Fibroblast of pulmonary artery (primary cell): ENCODE results near the gene GRIN2A.

Source experiments
- DNase-seq: peaks from one replicate; pipeline ENCODE4 v3.0.0-alpha.2; 2010; ENCODE audit warnings: low read depth
- H3K4me3 ChIP-seq: replicated peaks from 2 replicates; pipeline ENCODE4 v1.5.1; 2011; ENCODE audit warnings: low read depth, mild to moderate bottlenecking, control low read depth, low read length, moderate library complexity
- TF ChIP-seq, protein P1 (sequence below): IDR thresholded peaks from 2 replicates; pipeline ENCODE4 v1.5.1; 2011; ENCODE audit warnings: mild to moderate bottlenecking, control low read depth, low read length, inconsistent platforms; ENCODE audit errors: missing control alignments

Gene GRIN2A

DNA sequence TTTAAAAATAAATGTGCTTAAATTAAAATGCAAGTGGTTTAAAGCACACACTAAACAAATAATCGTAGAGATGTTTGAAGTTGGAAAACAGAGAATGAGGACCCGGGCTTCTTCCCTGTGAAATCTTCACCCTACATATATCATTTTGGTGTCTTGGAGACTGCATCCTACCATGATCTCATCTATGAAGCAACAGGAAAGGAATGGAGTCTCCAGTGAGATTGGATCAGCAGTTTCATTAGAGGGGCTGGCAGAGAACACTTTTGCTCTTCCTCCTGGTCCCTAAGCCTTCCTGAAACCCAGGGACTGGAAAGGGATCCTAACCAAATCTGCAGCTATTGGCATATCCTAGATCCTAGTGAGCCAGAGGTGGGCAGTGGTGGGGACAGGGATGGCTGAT lies 85.0 kb downstream of the GRIN2A start:
- H3K4me3 ChIP-seq, result no peak overlapping the region
- DNase-seq, result no peak
- TF ChIP-seq, protein P1, sequence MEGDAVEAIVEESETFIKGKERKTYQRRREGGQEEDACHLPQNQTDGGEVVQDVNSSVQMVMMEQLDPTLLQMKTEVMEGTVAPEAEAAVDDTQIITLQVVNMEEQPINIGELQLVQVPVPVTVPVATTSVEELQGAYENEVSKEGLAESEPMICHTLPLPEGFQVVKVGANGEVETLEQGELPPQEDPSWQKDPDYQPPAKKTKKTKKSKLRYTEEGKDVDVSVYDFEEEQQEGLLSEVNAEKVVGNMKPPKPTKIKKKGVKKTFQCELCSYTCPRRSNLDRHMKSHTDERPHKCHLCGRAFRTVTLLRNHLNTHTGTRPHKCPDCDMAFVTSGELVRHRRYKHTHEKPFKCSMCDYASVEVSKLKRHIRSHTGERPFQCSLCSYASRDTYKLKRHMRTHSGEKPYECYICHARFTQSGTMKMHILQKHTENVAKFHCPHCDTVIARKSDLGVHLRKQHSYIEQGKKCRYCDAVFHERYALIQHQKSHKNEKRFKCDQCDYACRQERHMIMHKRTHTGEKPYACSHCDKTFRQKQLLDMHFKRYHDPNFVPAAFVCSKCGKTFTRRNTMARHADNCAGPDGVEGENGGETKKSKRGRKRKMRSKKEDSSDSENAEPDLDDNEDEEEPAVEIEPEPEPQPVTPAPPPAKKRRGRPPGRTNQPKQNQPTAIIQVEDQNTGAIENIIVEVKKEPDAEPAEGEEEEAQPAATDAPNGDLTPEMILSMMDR, result no peak

DNA sequence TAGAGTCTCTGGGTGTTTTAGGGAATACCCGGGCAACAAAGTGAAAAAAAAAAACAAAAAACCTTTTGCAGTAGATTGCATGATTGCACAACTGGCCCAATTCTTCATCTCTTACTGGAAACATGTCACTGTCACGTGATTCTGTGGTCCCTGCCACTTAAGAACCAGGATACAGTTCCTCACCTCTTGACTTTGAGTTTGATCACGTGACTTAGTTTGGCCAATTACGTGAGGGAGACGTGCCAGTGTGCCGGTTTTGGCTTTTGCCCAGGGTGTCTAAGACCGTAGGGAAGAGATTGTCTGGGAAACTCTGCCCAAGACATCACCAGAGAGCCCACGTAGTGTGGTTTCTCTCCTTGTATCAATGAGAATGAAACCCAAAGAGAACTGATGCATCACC lies 88.7 kb downstream of the GRIN2A start:
- no peak for DNase-seq
- TF ChIP-seq, protein P1, result no peak
- no peak overlapping the region for H3K4me3 ChIP-seq

DNA sequence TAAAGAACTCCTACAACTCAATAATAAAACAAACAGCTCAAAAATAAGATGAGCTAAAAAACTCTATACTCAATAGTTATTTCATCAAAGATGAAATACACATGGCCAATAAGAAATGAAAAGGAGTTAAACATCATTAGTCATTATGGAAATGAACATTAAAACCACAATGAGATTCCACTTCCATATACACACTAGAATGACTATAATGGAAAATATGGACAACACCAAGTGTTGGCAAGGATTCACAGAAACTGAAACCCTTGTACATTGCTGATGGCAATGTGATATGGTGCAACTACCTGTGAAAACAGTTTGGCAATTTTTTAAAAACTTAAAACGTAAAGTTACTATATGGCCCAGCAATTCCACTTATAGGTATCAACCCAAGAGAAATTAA lies 91.4 kb downstream of the GRIN2A start:
- TF ChIP-seq, protein P1, result no peak
- H3K4me3 ChIP-seq, result no peak overlapping the region
- no peak for DNase-seq

- TF ChIP-seq, protein P1, result no peak
- DNase-seq, result no peak
These were observed 93.8 kb downstream of the GRIN2A start for GRCh38 chr16:10088380-10088793.

GRCh38 chr16:10087151-10087550 lies 95.1 kb downstream of the GRIN2A start:
- no peak for DNase-seq
- H3K4me3 ChIP-seq, result no peak overlapping the region
- TF ChIP-seq, protein P1, result no peak

More at GRCh38 chr16:10088380-10088793, 93.8 kb downstream of the GRIN2A start:
- no peak overlapping the region for H3K4me3 ChIP-seq

DNA sequence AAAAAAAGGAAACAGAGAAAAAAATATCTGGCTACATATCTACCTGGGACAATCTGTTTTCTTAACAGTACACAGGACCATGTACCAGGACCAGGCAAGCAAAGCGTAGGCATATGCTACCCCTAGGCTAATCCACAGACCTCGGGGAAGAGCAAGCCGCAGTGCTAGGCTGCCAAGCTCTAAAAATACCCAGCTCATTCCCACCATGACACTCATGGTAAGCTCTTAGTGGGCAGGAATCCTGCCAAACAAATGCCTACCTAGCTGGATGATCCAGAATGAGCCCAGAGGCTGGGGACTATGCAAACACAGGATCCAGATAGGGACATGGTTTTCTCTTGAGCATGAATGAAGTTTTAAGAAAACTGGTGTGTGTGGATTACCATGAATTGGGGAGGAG lies 95.6 kb downstream of the GRIN2A start:
- H3K4me3 ChIP-seq, result no peak overlapping the region
- DNase-seq, result no peak
- TF ChIP-seq, protein P1, result no peak

DNA sequence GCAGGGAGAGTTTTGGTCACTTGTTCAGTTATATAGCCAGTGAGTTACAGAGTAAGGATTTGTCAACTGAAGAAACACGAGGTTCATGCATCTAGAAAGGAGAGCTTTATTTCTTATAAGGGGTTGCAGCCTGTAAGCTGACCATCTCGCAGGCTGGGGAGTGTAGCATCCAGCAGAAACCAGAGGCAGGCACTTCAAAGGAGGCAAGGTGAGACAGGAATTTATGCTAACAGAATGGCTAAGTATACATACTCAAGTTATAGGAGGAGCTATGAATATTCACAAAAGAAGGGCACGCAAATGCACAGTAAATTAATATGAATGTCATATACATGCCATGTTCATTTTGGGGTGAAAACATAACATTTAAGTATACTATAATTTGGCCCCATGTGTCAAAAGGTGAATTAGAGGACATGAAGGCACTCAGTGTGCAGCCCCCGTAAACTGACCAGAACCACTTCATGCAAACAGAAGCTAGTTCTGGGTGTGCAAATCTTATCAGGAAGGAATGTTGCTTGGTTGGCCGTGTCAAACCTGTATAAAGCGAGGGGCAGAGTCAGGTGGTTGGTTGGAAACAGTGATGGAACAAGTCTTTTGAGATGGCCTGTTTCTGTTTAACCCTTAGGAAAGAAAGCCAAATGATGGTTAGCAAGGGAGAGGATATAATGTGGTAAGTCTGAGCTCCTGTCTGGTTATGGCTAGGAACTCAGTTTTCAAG lies 97.0 kb downstream of the GRIN2A start:
- H3K4me3 ChIP-seq, result no peak overlapping the region
- DNase-seq, result no peak
- TF ChIP-seq, protein P1, result no peak
